ENCODE data around the gene PITX1. TPM values are rescaled to one million over a fixed set of nuclear protein-coding genes. Genes with fewer than 3 reads are reported as not detected.

Gene PITX1
- total and polyA plus RNA-seq, 2 of the 13 experiments (the other 11 are each of a cell fraction or from before 2014, with no cell fraction given): 11.7 to 20.2 TPM

DNA sequence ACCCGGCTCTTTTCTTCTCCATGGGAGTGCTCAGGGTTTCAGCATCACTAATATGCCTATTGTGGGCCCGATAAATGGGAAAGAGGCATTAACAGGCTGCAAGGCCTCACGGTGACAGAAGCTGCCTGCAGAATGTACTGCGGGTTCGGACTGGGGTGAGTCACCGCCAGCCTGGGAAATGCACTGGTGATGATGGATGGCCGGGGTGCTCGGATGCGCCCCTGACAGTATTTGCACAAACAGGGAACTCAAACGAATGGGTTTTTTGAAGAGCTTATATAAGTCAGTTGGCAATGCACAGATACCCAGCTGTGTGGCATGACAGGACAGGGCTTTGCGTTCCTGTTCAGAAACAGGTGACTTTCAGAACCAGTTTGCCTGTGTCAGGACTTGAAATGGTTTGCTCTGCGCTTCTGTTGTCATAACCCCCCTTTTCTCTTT is 42.0 kb upstream of the PITX1 start:
- BruUV-seq (replicated peaks): no TSS peak
- no peak for FAIRE-seq

More for the DNA sequence above, 42.0 kb upstream of the PITX1 start:
- Histone ChIP-seq H3K4me3 (replicated peaks in 1 of 3; ENCODE audit: insufficient read depth in 1 of 3, low read depth in 2 of 3, low read length in 3 of 3) (no peak overlapping the region), H3K36me3 (replicated peaks in 1 of 2; ENCODE audit: control insufficient read depth in 1 of 2, insufficient read depth in 2 of 2, low read length in 2 of 2) (no peaks in the 10 kb centered on the region), H3K4me2 (ENCODE audit: low read depth, low read length) (no peak overlapping the region), H3K27ac (ENCODE audit: extremely low read length, insufficient read depth, low read length) (no peak overlapping the region), H3K27me3 (ENCODE audit: control insufficient read depth in 1 of 2, insufficient read depth in 2 of 2, low read length in 2 of 2) (no peaks in the 10 kb centered on the region), H3K4me1 (ENCODE audit: insufficient read depth, low read length) (no peaks in the 10 kb centered on the region), H2AFZ (ENCODE audit: low read length) (no peak overlapping the region), H4K20me1 (ENCODE audit: insufficient read depth, low read length) (no peaks in the 10 kb centered on the region), H3K9ac (ENCODE audit: insufficient read depth, low read depth, low read length) (no peak overlapping the region), H3K79me2 (ENCODE audit: insufficient read depth, low read length) (no peaks in the 10 kb centered on the region), H3K9me3 (ENCODE audit: low read length) (peaks cover 5% of the 10 kb centered on the region)
- intact Hi-C loops (cut with micrococcal nuclease; ENCODE audit: unreplicated experiment) (no loop called here), in situ Hi-C loops (cut with HindIII; ENCODE audit: extremely low pct_ligation_motif_present, low pct_unique_long_range_greater_than_20kb) (no loop called here)
- no peak for ATAC-seq
- no peak for DNase-seq (ENCODE audit: low spot score)
- no peak for TF ChIP-seq ZNF766 (CRISPR knock-in tag; IDR thresholded peaks at IDR 0.05; ENCODE audit: borderline replicate concordance)
- TF ChIP-seq, protein P1, sequence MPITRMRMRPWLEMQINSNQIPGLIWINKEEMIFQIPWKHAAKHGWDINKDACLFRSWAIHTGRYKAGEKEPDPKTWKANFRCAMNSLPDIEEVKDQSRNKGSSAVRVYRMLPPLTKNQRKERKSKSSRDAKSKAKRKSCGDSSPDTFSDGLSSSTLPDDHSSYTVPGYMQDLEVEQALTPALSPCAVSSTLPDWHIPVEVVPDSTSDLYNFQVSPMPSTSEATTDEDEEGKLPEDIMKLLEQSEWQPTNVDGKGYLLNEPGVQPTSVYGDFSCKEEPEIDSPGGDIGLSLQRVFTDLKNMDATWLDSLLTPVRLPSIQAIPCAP (CRISPR knock-in tag; IDR thresholded peaks at IDR 0.05; ENCODE audit: low read depth): no peak
- TF ChIP-seq ELF4 (CRISPR knock-in tag; IDR thresholded peaks at IDR 0.05; ENCODE audit: borderline replicate concordance): no peak
- no peak for TF ChIP-seq NFE2L1 (CRISPR knock-in tag; IDR thresholded peaks at IDR 0.05; ENCODE audit: borderline replicate concordance)
- TF ChIP-seq ARID2 (CRISPR knock-in tag; IDR thresholded peaks at IDR 0.05; ENCODE audit: borderline replicate concordance): no peak
- TF ChIP-seq REL (CRISPR knock-in tag; conservative IDR thresholded peaks at IDR 0.05): no peak
- TF ChIP-seq, protein P2, sequence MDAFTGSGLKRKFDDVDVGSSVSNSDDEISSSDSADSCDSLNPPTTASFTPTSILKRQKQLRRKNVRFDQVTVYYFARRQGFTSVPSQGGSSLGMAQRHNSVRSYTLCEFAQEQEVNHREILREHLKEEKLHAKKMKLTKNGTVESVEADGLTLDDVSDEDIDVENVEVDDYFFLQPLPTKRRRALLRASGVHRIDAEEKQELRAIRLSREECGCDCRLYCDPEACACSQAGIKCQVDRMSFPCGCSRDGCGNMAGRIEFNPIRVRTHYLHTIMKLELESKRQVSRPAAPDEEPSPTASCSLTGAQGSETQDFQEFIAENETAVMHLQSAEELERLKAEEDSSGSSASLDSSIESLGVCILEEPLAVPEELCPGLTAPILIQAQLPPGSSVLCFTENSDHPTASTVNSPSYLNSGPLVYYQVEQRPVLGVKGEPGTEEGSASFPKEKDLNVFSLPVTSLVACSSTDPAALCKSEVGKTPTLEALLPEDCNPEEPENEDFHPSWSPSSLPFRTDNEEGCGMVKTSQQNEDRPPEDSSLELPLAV (CRISPR knock-in tag; conservative IDR thresholded peaks at IDR 0.05; ENCODE audit: low read depth): no peak
- TF ChIP-seq, protein P3, sequence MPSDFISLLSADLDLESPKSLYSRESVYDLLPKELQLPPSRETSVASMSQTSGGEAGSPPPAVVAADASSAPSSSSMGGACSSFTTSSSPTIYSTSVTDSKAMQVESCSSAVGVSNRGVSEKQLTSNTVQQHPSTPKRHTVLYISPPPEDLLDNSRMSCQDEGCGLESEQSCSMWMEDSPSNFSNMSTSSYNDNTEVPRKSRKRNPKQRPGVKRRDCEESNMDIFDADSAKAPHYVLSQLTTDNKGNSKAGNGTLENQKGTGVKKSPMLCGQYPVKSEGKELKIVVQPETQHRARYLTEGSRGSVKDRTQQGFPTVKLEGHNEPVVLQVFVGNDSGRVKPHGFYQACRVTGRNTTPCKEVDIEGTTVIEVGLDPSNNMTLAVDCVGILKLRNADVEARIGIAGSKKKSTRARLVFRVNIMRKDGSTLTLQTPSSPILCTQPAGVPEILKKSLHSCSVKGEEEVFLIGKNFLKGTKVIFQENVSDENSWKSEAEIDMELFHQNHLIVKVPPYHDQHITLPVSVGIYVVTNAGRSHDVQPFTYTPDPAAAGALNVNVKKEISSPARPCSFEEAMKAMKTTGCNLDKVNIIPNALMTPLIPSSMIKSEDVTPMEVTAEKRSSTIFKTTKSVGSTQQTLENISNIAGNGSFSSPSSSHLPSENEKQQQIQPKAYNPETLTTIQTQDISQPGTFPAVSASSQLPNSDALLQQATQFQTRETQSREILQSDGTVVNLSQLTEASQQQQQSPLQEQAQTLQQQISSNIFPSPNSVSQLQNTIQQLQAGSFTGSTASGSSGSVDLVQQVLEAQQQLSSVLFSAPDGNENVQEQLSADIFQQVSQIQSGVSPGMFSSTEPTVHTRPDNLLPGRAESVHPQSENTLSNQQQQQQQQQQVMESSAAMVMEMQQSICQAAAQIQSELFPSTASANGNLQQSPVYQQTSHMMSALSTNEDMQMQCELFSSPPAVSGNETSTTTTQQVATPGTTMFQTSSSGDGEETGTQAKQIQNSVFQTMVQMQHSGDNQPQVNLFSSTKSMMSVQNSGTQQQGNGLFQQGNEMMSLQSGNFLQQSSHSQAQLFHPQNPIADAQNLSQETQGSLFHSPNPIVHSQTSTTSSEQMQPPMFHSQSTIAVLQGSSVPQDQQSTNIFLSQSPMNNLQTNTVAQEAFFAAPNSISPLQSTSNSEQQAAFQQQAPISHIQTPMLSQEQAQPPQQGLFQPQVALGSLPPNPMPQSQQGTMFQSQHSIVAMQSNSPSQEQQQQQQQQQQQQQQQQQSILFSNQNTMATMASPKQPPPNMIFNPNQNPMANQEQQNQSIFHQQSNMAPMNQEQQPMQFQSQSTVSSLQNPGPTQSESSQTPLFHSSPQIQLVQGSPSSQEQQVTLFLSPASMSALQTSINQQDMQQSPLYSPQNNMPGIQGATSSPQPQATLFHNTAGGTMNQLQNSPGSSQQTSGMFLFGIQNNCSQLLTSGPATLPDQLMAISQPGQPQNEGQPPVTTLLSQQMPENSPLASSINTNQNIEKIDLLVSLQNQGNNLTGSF (CRISPR knock-in tag; IDR thresholded peaks at IDR 0.05): no peak
- TF ChIP-seq TRIM24 (CRISPR knock-in tag; IDR thresholded peaks at IDR 0.05): no peak
- TF ChIP-seq TOE1 (CRISPR knock-in tag; IDR thresholded peaks at IDR 0.05): no peak
- TF ChIP-seq ZNF160 (CRISPR knock-in tag; IDR thresholded peaks at IDR 0.05): no peak
- no peak for TF ChIP-seq NR2C2 (CRISPR knock-in tag; IDR thresholded peaks at IDR 0.05; ENCODE audit: borderline replicate concordance)
- no peak for TF ChIP-seq TSC22D2 (CRISPR knock-in tag; IDR thresholded peaks at IDR 0.05; ENCODE audit: borderline replicate concordance)
- TF ChIP-seq BCL6 (CRISPR knock-in tag; IDR thresholded peaks at IDR 0.05): no peak
- TF ChIP-seq NCOA2 (CRISPR knock-in tag; IDR thresholded peaks at IDR 0.05): no peak
- TF ChIP-seq ZNF101 (CRISPR knock-in tag; IDR thresholded peaks at IDR 0.05; ENCODE audit: borderline replicate concordance, low read depth): no peak
- TF ChIP-seq EHMT2 (IDR thresholded peaks at IDR 0.05; ENCODE audit: borderline replicate concordance, low read depth, low read length): no peak
- ChIA-PET POLR2A (no interaction called here), CTCF (ENCODE audit: low intra/inter-chr PET ratio, low total read pairs) (no interaction called here)
- 95% methylated on average over 12 of the region's 12 CpGs for WGBS (ENCODE audit: low lambda C conversion rate)
